HepG2 (cell line): ENCODE results near the gene FAM118A. TPM values are rescaled to one million over a fixed set of nuclear protein-coding genes. Genes with fewer than 3 reads are reported as not detected.
A peak's percentile ranks its signal among the peaks of the same experiment; 100 is the strongest.

Experiments
- KDM4B ChIP-seq: sonication (generic); formaldehyde crosslinking; IDR thresholded peaks from 2 replicates; pipeline ENCODE4 v1.4.0; 2020; ENCODE audit warnings: missing genetic modification reagents
- NPAS2 ChIP-seq: sonication (generic); formaldehyde crosslinking; IDR thresholded peaks from 2 replicates; pipeline ENCODE4 v1.8.0; 2022; ENCODE audit warnings: mild to moderate bottlenecking, missing genetic modification reagents, borderline replicate concordance
- RARA ChIP-seq: IDR thresholded peaks from 2 replicates; pipeline ENCODE4 v1.6.1; 2016; ENCODE audit warnings: missing genetic modification reagents, missing compliant biosample characterization
- SKIL ChIP-seq: sonication (generic); formaldehyde crosslinking; IDR thresholded peaks from 2 replicates; pipeline ENCODE4 v1.8.0; 2022; ENCODE audit warnings: missing genetic modification reagents, mild to moderate bottlenecking, moderate library complexity, borderline replicate concordance
- SMAD9 ChIP-seq: sonication (generic); formaldehyde crosslinking; IDR thresholded peaks from 2 replicates; pipeline ENCODE4 v1.5.1; 2020; ENCODE audit warnings: mild to moderate bottlenecking, missing genetic modification reagents
- SPEN ChIP-seq: sonication (generic); formaldehyde crosslinking; IDR thresholded peaks from 2 replicates; pipeline ENCODE4 v1.5.1; 2020; ENCODE audit warnings: low read depth, mild to moderate bottlenecking, missing genetic modification reagents
- TRIM24 ChIP-seq: sonication (generic); formaldehyde crosslinking; IDR thresholded peaks from 2 replicates; pipeline ENCODE4 v1.8.0; 2022; ENCODE audit warnings: mild to moderate bottlenecking, missing genetic modification reagents
- TSC22D2 ChIP-seq: sonication (generic); formaldehyde crosslinking; IDR thresholded peaks from 2 replicates; pipeline ENCODE4 v1.5.1; 2020; ENCODE audit warnings: missing genetic modification reagents, mild to moderate bottlenecking, borderline replicate concordance
- ZFY ChIP-seq: sonication (generic); formaldehyde crosslinking; IDR thresholded peaks from 2 replicates; pipeline ENCODE4 v1.4.0; 2020; ENCODE audit warnings: missing genetic modification reagents
- ZMYM3 ChIP-seq: sonication (generic); formaldehyde crosslinking; IDR thresholded peaks from 2 replicates; pipeline ENCODE4 v1.5.1; 2020; ENCODE audit warnings: mild to moderate bottlenecking, missing genetic modification reagents
- ZMYM4 ChIP-seq: sonication (generic); formaldehyde crosslinking; IDR thresholded peaks from 2 replicates; pipeline ENCODE4 v1.8.1; 2023; ENCODE audit warnings: mild to moderate bottlenecking, missing genetic modification reagents
- ZNF629 ChIP-seq: sonication (generic); formaldehyde crosslinking; conservative IDR thresholded peaks from 2 replicates; pipeline ENCODE4 v1.5.0; 2020; ENCODE audit warnings: missing genetic modification reagents
- ZNF766 ChIP-seq: sonication (generic); formaldehyde crosslinking; IDR thresholded peaks from 2 replicates; pipeline ENCODE4 v1.5.0; 2020; ENCODE audit warnings: missing genetic modification reagents, borderline replicate concordance
- ZNF776 ChIP-seq: sonication (generic); formaldehyde crosslinking; IDR thresholded peaks from 2 replicates; pipeline ENCODE4 v1.4.0; 2020; ENCODE audit warnings: mild to moderate bottlenecking, missing genetic modification reagents
- polyA plus RNA-seq, 8 experiments: library from polyadenylated mRNA; depleted of rRNA in 3 of 8; stranded (reverse) in 7 of 8; unstranded in 1 of 8; fragments of >200 nt; fragmentation: Illumina TruSeq in 4 of 8; extraction: Trizol in 4 of 8; gene quantifications; 2 replicates each; pipeline versions ENCODE4 v1.2.1 to v1.2.3, GENCODE V29; 2011 to 2016; ENCODE audit warnings: low read depth in 4 of 8, missing spikeins in 1 of 8, mixed read lengths in 1 of 8; ENCODE audit not compliant: insufficient read depth in 1 of 8
- total RNA-seq, 5 experiments: library from RNA; depleted of rRNA; stranded (reverse); fragments of >200 nt; fragmentation: Illumina TruSeq; extraction: Trizol; gene quantifications; 2 replicates each; pipeline ENCODE4 v1.2.3, GENCODE V29; 2016; ENCODE audit warnings: low read depth in 1 of 5
- TF ChIP-seq, protein P1 (sequence below): sonication (generic); formaldehyde crosslinking; conservative IDR thresholded peaks from 2 replicates; pipeline ENCODE4 v1.4.0; 2020; ENCODE audit warnings: mild to moderate bottlenecking, missing genetic modification reagents, moderate library complexity
- TF ChIP-seq, protein P2 (sequence below), 2 experiments: fragments of 450-650 bp in 1 of 2; sonication (generic) in 1 of 2; formaldehyde crosslinking in 1 of 2; IDR thresholded peaks; 2 replicates each; pipeline versions ENCODE4 v1.6.1 to v1.8.0; 2016 to 2022; ENCODE audit warnings: antibody characterized with exemption in 1 of 2, mild to moderate bottlenecking in 1 of 2, missing genetic modification reagents in 1 of 2

FAM118A gene
- total and polyA plus RNA-seq, 2 of the 13 experiments (the other 11 are each of a cell fraction or from before 2014, with no cell fraction given) = 36.7 to 48.2 TPM

- TF ChIP-seq, protein P1, sequence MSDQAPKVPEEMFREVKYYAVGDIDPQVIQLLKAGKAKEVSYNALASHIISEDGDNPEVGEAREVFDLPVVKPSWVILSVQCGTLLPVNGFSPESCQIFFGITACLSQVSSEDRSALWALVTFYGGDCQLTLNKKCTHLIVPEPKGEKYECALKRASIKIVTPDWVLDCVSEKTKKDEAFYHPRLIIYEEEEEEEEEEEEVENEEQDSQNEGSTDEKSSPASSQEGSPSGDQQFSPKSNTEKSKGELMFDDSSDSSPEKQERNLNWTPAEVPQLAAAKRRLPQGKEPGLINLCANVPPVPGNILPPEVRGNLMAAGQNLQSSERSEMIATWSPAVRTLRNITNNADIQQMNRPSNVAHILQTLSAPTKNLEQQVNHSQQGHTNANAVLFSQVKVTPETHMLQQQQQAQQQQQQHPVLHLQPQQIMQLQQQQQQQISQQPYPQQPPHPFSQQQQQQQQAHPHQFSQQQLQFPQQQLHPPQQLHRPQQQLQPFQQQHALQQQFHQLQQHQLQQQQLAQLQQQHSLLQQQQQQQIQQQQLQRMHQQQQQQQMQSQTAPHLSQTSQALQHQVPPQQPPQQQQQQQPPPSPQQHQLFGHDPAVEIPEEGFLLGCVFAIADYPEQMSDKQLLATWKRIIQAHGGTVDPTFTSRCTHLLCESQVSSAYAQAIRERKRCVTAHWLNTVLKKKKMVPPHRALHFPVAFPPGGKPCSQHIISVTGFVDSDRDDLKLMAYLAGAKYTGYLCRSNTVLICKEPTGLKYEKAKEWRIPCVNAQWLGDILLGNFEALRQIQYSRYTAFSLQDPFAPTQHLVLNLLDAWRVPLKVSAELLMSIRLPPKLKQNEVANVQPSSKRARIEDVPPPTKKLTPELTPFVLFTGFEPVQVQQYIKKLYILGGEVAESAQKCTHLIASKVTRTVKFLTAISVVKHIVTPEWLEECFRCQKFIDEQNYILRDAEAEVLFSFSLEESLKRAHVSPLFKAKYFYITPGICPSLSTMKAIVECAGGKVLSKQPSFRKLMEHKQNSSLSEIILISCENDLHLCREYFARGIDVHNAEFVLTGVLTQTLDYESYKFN = peak; percentile 85
- TF ChIP-seq, protein P2, sequence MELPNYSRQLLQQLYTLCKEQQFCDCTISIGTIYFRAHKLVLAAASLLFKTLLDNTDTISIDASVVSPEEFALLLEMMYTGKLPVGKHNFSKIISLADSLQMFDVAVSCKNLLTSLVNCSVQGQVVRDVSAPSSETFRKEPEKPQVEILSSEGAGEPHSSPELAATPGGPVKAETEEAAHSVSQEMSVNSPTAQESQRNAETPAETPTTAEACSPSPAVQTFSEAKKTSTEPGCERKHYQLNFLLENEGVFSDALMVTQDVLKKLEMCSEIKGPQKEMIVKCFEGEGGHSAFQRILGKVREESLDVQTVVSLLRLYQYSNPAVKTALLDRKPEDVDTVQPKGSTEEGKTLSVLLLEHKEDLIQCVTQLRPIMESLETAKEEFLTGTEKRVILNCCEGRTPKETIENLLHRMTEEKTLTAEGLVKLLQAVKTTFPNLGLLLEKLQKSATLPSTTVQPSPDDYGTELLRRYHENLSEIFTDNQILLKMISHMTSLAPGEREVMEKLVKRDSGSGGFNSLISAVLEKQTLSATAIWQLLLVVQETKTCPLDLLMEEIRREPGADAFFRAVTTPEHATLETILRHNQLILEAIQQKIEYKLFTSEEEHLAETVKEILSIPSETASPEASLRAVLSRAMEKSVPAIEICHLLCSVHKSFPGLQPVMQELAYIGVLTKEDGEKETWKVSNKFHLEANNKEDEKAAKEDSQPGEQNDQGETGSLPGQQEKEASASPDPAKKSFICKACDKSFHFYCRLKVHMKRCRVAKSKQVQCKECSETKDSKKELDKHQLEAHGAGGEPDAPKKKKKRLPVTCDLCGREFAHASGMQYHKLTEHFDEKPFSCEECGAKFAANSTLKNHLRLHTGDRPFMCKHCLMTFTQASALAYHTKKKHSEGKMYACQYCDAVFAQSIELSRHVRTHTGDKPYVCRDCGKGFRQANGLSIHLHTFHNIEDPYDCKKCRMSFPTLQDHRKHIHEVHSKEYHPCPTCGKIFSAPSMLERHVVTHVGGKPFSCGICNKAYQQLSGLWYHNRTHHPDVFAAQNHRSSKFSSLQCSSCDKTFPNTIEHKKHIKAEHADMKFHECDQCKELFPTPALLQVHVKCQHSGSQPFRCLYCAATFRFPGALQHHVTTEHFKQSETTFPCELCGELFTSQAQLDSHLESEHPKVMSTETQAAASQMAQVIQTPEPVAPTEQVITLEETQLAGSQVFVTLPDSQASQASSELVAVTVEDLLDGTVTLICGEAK (IDR thresholded peaks at IDR 0.05) = no peak
- TF ChIP-seq, protein P2 (CRISPR knock-in tag; IDR thresholded peaks at IDR 0.05) = no peak
- peak; percentile 57; the same call in 1 of the 2 replicates for TF ChIP-seq SPEN (CRISPR knock-in tag)
- TF ChIP-seq KDM4B (CRISPR knock-in tag) = no peak
- TF ChIP-seq ZNF776 (CRISPR knock-in tag) = no peak
- no peak for TF ChIP-seq ZMYM4 (CRISPR knock-in tag)
- TF ChIP-seq TSC22D2 (CRISPR knock-in tag) = no peak
- TF ChIP-seq ZMYM3 (CRISPR knock-in tag) = peak; percentile 36; the same call in 1 of the 2 replicates
- TF ChIP-seq NPAS2 (CRISPR knock-in tag) = no peak
- TF ChIP-seq ZNF766 (CRISPR knock-in tag) = peak; percentile 15; the same call in 1 of the 2 replicates
- TF ChIP-seq SMAD9 (CRISPR knock-in tag) = no peak
- no peak for TF ChIP-seq ZNF629 (CRISPR knock-in tag)
- TF ChIP-seq TRIM24 = no peak
- TF ChIP-seq RARA (CRISPR knock-in tag) = 0 out of 2 replicates have a peak, but pooled peaks have one; percentile 18
- peak; percentile 54 for TF ChIP-seq ZFY (CRISPR knock-in tag)
- TF ChIP-seq SKIL (CRISPR knock-in tag) = no peak
These were observed 37.2 kb upstream of the FAM118A start (continued) for GRCh38 chr22:45272498-45272897.
